ENCODE results near the gene ARHGAP44.

Gene ARHGAP44

GRCh38 chr17:12995106-12995895, 206.0 kb downstream of the ARHGAP44 start:
- DNase-seq (ENCODE audit: low read depth) = no peak

DNA sequence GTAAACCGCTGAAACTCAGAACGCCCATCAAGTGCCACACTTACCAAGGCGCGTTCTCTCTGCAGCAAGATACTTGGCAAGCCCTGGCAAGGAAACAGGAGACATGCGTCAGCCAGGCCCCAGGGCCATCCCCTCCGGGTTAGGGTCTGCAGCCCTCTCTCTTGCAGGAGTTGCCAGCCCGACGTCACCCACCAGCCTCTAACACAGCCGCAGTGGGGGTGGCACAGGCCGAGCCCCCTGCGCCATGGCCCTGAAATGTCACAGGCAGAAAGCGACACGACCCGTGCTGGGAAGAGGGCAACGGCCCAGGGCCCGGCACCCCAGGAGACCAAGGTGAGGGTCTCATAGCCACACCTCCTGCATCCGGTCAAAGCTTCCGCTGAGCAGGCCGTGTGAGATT, 206.6 kb downstream of the ARHGAP44 start:
- no peak for DNase-seq (ENCODE audit: low read depth)

DNA sequence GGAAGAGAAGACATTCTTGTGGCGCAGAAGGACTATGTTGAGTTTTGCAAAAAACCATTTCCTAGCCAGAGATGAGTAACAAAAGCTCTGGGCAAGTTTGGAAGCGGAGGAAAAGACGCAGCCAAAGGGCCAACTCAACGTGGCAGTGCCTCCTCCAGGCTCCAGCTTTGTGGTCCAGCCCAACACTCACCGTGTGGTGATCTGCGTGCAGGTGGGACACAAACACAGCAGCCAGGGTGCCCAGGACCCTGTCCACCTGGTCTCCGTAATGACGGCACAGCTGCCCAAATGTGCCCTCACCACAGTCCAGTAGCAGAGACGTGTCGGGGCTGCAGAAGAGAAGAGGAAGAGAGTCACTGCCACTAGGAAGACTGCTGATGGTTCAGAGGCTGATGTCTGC, 207.1 kb downstream of the ARHGAP44 start:
- DNase-seq (ENCODE audit: low read depth) = no peak

GRCh38 chr17:12996941-12997340, 207.6 kb downstream of the ARHGAP44 start:
- DNase-seq (ENCODE audit: low read depth) = no peak

DNA sequence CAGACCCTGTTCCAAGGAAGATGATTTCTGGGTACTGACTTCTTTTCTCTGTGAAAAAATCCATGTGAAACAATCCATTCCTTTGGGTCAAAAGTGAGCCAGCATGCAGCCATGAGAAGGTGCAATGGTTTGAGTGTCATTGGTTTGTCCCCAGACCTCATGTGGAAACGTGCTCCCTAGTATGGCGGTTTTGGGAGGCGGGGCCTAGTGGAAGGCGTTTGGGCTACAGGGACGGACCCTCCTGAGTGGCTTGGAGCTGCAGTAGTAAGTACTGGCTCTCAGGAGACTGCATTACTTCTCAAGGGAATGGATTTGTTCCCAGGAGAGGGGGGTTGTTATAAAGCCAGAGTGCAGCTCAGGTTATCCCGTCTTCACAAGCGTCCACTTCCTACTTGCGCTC, 209.2 kb downstream of the ARHGAP44 start:
- DNase-seq (ENCODE audit: low read depth) = no peak

GRCh38 chr17:12998874-12999273, 209.6 kb downstream of the ARHGAP44 start:
- DNase-seq (ENCODE audit: low read depth) = no peak

DNA sequence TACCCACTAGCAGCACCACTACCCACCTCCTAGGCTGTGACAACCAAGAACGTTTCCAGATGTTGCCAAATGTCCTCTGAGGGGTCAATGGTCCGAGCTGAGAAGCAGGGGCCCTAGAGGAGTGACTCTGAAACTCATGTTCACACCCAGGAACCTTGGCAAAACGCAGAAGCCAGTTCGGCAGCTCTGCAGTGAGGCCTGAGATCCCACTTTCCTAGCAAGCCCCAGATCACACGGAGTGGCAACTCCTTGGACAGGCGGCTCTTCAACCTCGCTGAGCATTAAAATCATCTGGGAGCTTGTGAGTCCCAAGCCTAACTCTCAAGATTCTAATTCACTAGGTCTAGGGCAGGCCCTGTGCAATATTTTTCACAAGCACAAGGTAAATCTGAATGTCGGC, 211.3 kb downstream of the ARHGAP44 start:
- no peak for DNase-seq (ENCODE audit: low read depth)

DNA sequence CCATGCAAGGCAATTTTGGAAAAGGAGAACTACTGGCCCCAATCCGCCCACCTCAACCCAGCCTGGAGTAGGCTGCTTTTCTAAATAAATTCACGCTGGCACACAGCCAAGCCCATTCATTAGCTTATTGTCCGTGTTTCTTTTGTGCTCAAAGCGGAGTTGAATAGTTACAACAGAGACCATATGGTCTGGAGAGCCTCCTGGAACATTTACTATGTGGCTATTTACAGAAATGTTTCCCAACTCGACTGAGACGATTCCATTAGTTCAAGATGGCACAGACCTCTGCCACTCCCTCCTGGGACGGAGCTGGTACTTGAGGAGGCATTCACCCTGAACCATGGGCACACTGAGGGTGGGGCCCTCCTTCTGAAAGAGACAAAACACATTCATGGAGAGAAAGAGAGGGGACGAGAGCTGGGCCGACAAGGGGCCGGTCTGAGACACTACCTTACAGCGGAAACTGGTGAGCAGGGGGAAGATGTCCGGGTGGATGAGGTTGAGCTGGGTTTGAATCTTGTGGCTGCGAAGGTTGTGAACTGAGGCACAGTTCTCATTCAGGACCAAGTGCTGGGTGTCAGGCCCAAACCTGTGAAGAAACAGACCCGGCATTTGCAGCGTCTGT, 212.8 kb downstream of the ARHGAP44 start:
- DNase-seq (ENCODE audit: low read depth) = no peak

DNA sequence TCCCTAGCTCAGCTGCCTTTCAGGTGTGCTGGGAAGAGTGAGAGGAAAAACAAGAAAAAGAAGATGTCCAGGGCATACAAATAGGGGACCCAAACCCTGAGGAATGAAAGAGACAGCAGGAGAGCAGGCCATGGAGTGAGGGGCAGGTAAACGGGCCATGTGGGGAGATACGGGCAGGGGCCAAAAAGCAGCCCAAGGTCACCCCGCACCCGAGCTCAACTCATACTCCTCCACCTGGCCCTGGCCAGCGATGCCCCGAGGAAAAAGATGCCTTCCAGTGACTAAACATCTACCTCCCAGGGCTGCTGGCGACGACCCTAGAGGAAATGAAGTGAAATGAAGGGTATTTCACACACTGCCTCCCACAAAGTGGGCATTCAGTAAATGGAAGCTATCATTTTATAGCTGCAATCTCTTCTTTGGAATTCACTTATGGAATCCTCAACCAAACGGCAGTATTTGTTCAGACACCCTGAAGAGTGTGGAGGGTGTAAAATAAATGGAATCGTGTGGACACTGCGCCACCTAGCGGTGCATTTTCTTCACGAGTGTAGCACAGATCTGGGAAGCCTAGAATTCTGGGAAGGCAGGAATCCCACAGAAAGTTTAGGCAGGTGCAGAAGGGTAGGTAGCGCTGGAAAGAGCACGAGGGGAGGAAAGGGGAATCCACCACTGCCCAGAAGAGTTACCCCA, 213.6 kb downstream of the ARHGAP44 start:
- peak; percentile 29 for DNase-seq (ENCODE audit: low read depth)

- no peak for DNase-seq (ENCODE audit: low read depth)
Observed at GRCh38 chr17:13003454-13003851, 214.2 kb downstream of the ARHGAP44 start.

DNA sequence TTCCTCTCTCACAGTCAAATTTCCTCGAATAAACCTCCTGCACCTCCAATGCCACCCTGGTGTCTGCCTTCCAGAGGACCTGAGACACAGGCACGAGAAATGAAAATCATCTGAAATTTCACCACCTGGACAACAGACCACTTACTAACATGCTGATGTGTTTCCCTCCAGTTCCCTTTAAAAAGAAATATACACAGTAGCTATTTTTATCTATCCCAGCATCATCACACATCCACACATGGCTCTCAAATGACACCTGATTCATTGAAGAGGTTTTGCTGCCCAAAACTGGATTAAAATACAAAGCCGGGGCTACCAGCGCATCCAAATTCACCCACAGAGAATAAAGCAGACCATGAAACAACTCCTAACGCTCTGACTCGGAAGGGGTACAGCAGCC, 214.6 kb downstream of the ARHGAP44 start:
- DNase-seq (ENCODE audit: low read depth) = no peak

DNA sequence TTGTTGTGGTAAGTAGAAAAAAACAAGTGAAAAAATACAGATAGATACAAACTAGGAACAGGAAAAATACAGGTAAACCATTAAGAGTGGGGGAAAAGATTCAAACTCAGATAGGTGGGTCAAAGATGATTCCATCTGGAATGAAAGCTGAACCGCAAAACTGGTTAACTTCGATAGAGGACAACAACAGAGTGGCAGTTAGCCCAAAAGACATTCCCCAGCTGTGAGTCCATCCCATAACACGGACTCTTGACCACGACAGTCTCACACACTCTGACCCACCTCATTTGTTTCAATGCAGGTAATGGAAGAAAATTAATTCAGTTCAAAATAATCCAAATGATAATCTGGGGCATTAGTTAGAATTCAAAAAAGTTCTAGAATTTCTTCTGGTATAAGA, 215.0 kb downstream of the ARHGAP44 start:
- DNase-seq (ENCODE audit: low read depth) = no peak

GRCh38 chr17:13005530-13005929, 216.2 kb downstream of the ARHGAP44 start:
- no peak for DNase-seq (ENCODE audit: low read depth)

GRCh38 chr17:13008461-13008860, 219.2 kb downstream of the ARHGAP44 start:
- no peak for DNase-seq (ENCODE audit: low read depth)

DNA sequence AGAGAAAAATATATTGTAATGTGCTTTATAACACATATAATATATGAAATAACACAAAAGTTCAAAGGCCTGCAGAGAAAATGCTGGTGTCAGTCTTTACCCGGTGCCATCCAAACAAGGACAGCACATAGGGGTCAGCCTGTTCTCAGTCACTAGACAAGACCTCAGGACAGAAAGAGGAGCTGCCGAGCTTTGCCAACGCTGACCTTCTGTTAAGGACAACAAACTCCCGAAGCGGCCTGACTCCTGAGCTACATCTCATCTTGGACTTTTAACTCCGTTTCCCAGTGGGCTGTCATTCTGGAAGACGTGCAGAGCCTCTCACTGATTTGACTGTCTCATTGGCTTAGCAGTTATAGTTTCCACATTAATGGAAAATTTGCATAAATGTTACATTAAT, 221.7 kb downstream of the ARHGAP44 start:
- DNase-seq (ENCODE audit: low read depth) = no peak

DNA sequence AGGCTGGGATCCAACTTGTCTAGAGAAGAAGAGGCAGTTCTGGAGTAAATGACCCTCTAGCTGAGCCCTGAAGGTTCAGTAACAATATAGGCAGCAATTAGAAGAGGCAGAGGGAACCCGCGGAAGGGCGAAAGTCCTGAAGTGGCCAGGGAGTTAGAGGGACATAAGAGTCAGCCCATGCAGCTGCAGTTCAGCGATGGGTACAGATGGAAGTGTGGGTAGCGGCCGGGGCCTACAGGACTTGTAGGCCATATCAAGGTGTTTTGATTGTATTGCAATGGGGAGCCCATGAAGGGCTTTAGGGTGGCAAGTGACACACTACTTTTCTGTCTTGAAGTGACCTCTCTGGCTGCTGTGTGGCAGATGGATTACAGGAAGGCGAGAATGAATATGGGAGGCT, 225.5 kb downstream of the ARHGAP44 start:
- DNase-seq (ENCODE audit: low read depth) = no peak

GRCh38 chr17:13016881-13017654, 227.8 kb downstream of the ARHGAP44 start:
- DNase-seq (ENCODE audit: low read depth) = no peak

DNA sequence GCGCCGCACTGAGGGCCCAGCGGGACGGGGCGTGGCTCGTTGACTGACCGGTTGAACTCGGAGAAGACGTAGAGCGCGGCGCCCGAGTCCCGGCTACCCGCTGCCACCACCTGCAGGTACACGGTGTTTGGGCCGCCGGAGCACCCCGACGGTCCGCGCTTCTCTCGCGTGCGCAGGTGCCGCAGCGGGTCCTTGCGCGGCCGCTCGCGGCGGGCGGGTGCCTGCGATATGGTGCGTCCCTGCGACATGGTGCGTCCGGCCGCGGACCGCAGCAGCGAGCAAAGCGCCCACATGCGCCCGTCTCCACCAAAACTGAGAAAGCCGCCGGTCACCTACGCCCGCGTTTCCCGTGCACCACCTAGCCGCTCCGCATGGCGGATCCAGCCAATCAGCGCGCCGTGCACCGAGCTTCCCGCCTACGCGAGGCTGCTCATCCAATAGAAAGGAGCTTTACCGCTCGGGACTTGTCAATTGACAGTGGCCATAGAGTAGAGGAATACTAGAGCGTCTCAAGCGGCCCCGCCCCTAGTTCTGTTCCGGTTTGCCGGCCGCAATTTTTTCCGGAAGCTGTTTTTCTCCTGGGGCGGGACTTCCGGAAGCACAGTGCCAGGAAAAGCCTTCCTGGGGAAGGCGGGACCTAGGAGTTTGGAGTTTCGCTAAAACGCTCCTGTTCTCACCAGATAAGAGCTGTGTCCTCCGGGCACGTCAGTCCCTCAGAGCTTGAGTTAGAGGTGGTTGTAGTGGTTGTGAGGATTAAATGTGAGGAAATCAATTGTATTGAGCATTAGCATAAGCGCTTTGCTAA, 228.6 kb downstream of the ARHGAP44 start, which contains the start of gene ELAC2:
Gene ELAC2, minus strand, starts transcription at position 373 of the 805 bp plus-strand sequence. Its CDS starts 80 bp downstream, at position 293.
- peak; percentile 90 for DNase-seq (ENCODE audit: low read depth)

GRCh38 chr17:13024016-13024415, 234.7 kb downstream of the ARHGAP44 start:
- DNase-seq (ENCODE audit: low read depth) = no peak

DNA sequence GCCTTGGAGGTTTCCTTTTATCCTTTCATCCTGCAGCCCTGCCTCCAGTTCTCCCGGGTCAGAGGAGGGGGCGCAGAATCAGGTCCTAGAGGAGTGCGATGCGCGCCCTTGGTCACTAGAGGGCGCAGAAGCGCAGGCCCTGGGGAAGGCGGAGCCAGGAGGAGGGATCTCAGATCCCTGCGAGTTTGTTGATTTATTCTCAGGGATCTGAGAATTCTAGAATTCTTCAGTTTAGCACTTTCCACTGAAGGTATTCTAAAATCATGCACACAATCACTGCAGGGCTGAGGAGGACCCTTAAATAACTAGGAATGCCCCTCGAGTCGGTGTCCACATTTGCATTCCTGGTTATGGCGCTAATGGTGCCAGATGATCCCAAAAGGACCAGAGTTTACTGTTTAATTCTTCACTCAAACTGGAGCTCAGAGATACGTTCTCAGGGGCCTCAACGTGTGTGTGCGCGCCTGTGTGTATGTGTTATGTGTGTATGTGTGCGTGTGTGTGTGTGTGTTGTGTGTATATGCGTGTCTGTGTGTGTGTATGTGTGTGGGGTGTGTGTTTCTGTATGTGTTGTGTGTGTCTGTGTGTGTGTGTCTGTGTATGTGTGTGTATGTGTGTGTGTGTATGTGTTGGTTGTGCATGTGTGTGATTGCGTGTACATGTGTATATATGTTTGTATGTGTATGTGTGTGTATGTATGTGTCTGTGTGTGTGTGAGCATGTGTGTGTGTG, 235.4 kb downstream of the ARHGAP44 start:
- DNase-seq (ENCODE audit: low read depth) = peak; percentile 14

GRCh38 chr17:13025258-13025627, 235.9 kb downstream of the ARHGAP44 start:
- no peak for DNase-seq (ENCODE audit: low read depth)

Measured in stimulated activated CD8-positive, alpha-beta memory T cell treated with anti-CD3 and anti-CD28 coated beads, Interleukin-15, amount 100 ng/mL, for 1 hour (primary cell).